Left renal pelvis (tissue), 4 donors: ENCODE measurements around the gene NTNG1. TPM values are rescaled to one million over a fixed set of nuclear protein-coding genes. Genes with fewer than 3 reads are reported as not detected.
"Not testable (repeated sequence)": the region's sequence is repeated elsewhere in the genome, so short reads cannot be mapped to it uniquely, and the experiment has no call there.

Experiments
- DNase-seq, 4 donors: peaks; one replicate each; pipeline ENCODE4 v3.0.0-alpha.2; 2013; ENCODE audit warnings: low read depth in 4 of 4, low spot score in 3 of 4
- polyA plus RNA-seq, 4 donors: library from polyadenylated mRNA; unstranded; fragments of 120-200 nt; gene quantifications; one replicate each; pipeline ENCODE4 v1.2.1, GENCODE V29; 2013; ENCODE audit not compliant: insufficient read length in 4 of 4

The NTNG1 gene
- polyA plus RNA-seq, 4 donors = 13.1 to 33.6 (median 27.5) TPM

- DNase-seq = no peak
These were observed 53.5 kb downstream of the NTNG1 start for GRCh38 chr1:107194380-107194779.

GRCh38 chr1:107195476-107195875, 54.6 kb downstream of the NTNG1 start:
- no peak for DNase-seq

- DNase-seq = no peak
These were observed 56.2 kb downstream of the NTNG1 start for GRCh38 chr1:107196973-107197562.

- DNase-seq = no peak
These were observed 57.7 kb downstream of the NTNG1 start for GRCh38 chr1:107198561-107198960.

GRCh38 chr1:107200631-107201030, 59.8 kb downstream of the NTNG1 start:
- no peak for DNase-seq

- DNase-seq = no peak
These were observed 61.2 kb downstream of the NTNG1 start for GRCh38 chr1:107202007-107202406.

GRCh38 chr1:107213225-107213624, 72.4 kb downstream of the NTNG1 start:
- no peak for DNase-seq

GRCh38 chr1:107220036-107220435, 79.2 kb downstream of the NTNG1 start:
- no peak for DNase-seq

GRCh38 chr1:107225706-107226105, 84.9 kb downstream of the NTNG1 start:
- DNase-seq = no peak

- no peak for DNase-seq
These were observed 88.0 kb downstream of the NTNG1 start for GRCh38 chr1:107228704-107229371.

- DNase-seq = no peak
These were observed 88.9 kb downstream of the NTNG1 start for GRCh38 chr1:107229711-107230110.

GRCh38 chr1:107230121-107230520, 89.3 kb downstream of the NTNG1 start:
- no peak for DNase-seq

- no peak for DNase-seq
These were observed 90.5 kb downstream of the NTNG1 start for GRCh38 chr1:107231291-107231690.

- no peak for DNase-seq
These were observed 91.6 kb downstream of the NTNG1 start for GRCh38 chr1:107232426-107232825.

- not testable (repeated sequence) for DNase-seq
These were observed 95.9 kb downstream of the NTNG1 start for GRCh38 chr1:107236760-107237159.

- DNase-seq = no peak
These were observed 102.6 kb downstream of the NTNG1 start for GRCh38 chr1:107243461-107243860.

GRCh38 chr1:107244709-107245500, 104.1 kb downstream of the NTNG1 start:
- no peak for DNase-seq

GRCh38 chr1:107246775-107247345, 106.0 kb downstream of the NTNG1 start:
- DNase-seq = no peak

- DNase-seq = no peak
These were observed 106.8 kb downstream of the NTNG1 start for GRCh38 chr1:107247679-107248078.

GRCh38 chr1:107250169-107250568, 109.3 kb downstream of the NTNG1 start:
- no peak for DNase-seq

- DNase-seq = no peak
These were observed 110.2 kb downstream of the NTNG1 start for GRCh38 chr1:107251083-107251482.
